Gastrocnemius medialis (tissue), 4 donors: ENCODE results near the gene SORBS1. TPM values are rescaled to one million over a fixed set of nuclear protein-coding genes. Genes with fewer than 3 reads are reported as not detected.

Source experiments
- ATAC-seq, 2 donors: fragments of 150-250 bp; one replicate each; pipeline ENCODE4 v1.9.1; 2016
- DNase-seq, 2 donors: peaks; one replicate each; pipeline ENCODE4 v3.0.0-alpha.2; 2019
- H3K27ac ChIP-seq, 4 donors: fragments of 200-600 bp; sonication (generic); 1 replicate in 1 of 4; 2 replicates in 3 of 4; pipeline ENCODE4 v1.5.1; 2016 to 2018; ENCODE audit warnings: mild to moderate bottlenecking in 2 of 4, moderate library complexity in 1 of 4
- H3K27me3 ChIP-seq, 3 donors: fragments of 200-600 bp; sonication (generic) in 2 of 3; 1 replicate in 1 of 3; 2 replicates in 2 of 3; pipeline versions ENCODE4 v1.5.1 to v1.6.0; 2016 to 2019; ENCODE audit warnings: mild to moderate bottlenecking in 1 of 3, moderate library complexity in 1 of 3
- H3K36me3 ChIP-seq, 2 donors: fragments of 200-600 bp; sonication (generic) in 1 of 2; one replicate each; pipeline ENCODE4 v1.5.1; 2017 to 2018
- H3K4me1 ChIP-seq, 2 donors: fragments of 200-600 bp; sonication (generic) in 1 of 2; one replicate each; pipeline ENCODE4 v1.5.1; 2016 to 2017; ENCODE audit warnings: mild to moderate bottlenecking in 2 of 2
- H3K4me3 ChIP-seq, 4 donors: fragments of 200-600 bp; sonication (generic) in 3 of 4; 1 replicate in 1 of 4; 2 replicates in 3 of 4; pipeline ENCODE4 v1.5.1; 2016 to 2019; ENCODE audit warnings: mild to moderate bottlenecking in 2 of 4
- H3K9me3 ChIP-seq, 3 donors: fragments of 200-600 bp; sonication (generic) in 2 of 3; 1 replicate in 1 of 3; 2 replicates in 2 of 3; pipeline ENCODE4 v1.5.1; 2016 to 2019
- POLR2A ChIP-seq, 2 donors: fragments of 450-650 bp; IDR thresholded peaks; one replicate each; pipeline ENCODE4 v1.6.1; 2017; ENCODE audit warnings: antibody characterized with exemption in 2 of 2, mild to moderate bottlenecking in 2 of 2, moderate library complexity in 2 of 2
- in situ Hi-C, 4 donors: fragments of 200-750 bp; cut with MboI; loops; one replicate each; pipeline versions ENCODE4 v1.15.0 to v1.8.0; 2017; ENCODE audit warnings: low sequenced_read_pairs in 4 of 4
- intact Hi-C: fragments of 100-400 bp; cut with DNase I; formaldehyde crosslinking; loops from one replicate; pipeline ENCODE4 v1.15.1; 2023; ENCODE audit warnings: low total_unique reads
- total RNA-seq, 4 donors: library from RNA; depleted of rRNA; stranded (reverse); fragments of >200 nt; gene quantifications; one replicate each; pipeline versions ENCODE4 v1.1.0 to v1.2.3, GENCODE V29; 2016
- TF ChIP-seq, protein P1 (sequence below), 5 experiments: fragments of 450-650 bp in 3 of 5; fragments of 200-600 bp in 2 of 5; sonication (generic) in 2 of 5; IDR thresholded peaks in 4 of 5; conservative IDR thresholded peaks in 1 of 5; 1 replicate in 4 of 5; 2 replicates in 1 of 5; pipeline ENCODE4 v1.5.1; 2016 to 2019; ENCODE audit warnings: antibody characterized with exemption in 5 of 5, mild to moderate bottlenecking in 3 of 5, moderate library complexity in 3 of 5

The SORBS1 gene
- total RNA-seq, 4 donors from 2014 or later: 146 to 331 (median 186) TPM

DNA sequence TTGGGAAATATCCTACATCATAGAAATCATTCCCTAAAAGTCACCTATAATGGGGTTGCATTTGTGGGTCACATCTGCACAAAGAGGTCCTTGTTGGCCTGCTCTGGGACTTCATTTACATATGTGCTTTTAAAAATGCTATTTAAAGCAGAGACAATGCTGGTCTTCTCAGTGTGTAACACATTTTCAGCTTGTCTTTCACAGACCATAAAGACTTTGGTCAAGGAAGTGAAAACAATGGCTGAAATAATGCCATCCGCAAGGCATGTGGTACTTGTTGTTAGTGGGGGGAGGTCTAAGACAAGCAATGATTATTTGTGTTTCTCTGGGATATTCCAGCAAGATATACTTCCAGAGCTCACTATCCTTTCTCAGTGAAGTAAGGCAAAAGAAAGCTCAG lies 185.8 kb downstream of the SORBS1 start:
- no peak for DNase-seq
- Histone ChIP-seq H3K4me1 (peaks cover 6 to 14% of the 10 kb centered on the region in 2 donors), H3K9me3 (no peaks in the 10 kb centered on the region), H3K27ac (peak overlapping the region in 2 of 4 donors; percentile 4 to 26), H3K27me3 (no peaks in the 10 kb centered on the region), H3K4me3 (no peak overlapping the region), H3K36me3 (peaks cover 0 to 84% of the 10 kb centered on the region in 2 donors)
- intact Hi-C loops (loop anchor here (5.0 kb wide), 1 partner anchor 57 kb away; no protein-coding TSS in a partner anchor), in situ Hi-C loops (loop anchor here (5.0 to 10.0 kb wide), 4 partner anchors 49 to 229 kb away; no protein-coding TSS in a partner anchor)
- no peak for ATAC-seq
- no peak for TF ChIP-seq POLR2A (IDR thresholded peaks at IDR 0.05)
- TF ChIP-seq, protein P1, sequence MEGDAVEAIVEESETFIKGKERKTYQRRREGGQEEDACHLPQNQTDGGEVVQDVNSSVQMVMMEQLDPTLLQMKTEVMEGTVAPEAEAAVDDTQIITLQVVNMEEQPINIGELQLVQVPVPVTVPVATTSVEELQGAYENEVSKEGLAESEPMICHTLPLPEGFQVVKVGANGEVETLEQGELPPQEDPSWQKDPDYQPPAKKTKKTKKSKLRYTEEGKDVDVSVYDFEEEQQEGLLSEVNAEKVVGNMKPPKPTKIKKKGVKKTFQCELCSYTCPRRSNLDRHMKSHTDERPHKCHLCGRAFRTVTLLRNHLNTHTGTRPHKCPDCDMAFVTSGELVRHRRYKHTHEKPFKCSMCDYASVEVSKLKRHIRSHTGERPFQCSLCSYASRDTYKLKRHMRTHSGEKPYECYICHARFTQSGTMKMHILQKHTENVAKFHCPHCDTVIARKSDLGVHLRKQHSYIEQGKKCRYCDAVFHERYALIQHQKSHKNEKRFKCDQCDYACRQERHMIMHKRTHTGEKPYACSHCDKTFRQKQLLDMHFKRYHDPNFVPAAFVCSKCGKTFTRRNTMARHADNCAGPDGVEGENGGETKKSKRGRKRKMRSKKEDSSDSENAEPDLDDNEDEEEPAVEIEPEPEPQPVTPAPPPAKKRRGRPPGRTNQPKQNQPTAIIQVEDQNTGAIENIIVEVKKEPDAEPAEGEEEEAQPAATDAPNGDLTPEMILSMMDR (IDR thresholded peaks at IDR 0.05 in 4 of 5, conservative IDR thresholded peaks at IDR 0.05 in 1 of 5): no peak

DNA sequence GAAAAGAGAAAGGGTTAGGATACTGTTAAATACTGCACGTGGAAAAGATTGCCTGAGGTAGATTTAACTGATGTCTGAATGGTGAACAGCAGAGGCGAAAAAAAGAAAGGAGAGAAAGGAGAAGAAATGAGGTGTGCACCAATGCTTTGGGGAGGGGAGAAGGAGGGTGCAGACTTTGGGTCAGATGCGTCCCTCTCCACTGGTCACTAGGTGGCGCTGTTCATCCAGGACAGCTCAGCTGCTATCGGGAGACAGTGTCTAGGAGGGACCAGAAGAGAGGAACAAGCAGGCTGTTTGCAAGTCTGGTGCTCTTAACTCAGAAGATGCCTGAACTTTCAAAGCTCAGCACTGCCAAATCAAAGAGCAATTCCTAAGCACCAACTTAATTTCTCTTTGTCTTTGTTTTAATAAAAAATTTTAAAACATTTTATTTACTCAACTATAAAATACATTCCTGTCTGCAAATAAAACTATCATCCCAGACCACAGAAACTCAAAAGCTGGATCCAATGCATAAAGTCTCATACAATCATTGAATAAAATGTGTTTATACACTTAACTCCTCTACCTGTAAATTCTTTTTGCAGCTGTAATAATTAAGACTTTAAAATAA lies 186.5 kb downstream of the SORBS1 start:
- ATAC-seq (peak; percentile 88 to 95), DNase-seq (peak; percentile 60 to 73)
- H3K27ac ChIP-seq: peak overlapping the region in 2 of 4 donors; percentile 4 to 7
- in situ Hi-C loops: loop anchor here (5.0 to 25.0 kb wide), 5 partner anchors 50 to 237 kb away; no protein-coding TSS in a partner anchor
- intact Hi-C loops: loop anchor here (1.0 to 5.0 kb wide), 2 partner anchors 58 to 227 kb away; no protein-coding TSS in a partner anchor
- peaks cover 0 to 83% of the 10 kb centered on the region in 2 donors for H3K36me3 ChIP-seq
- H3K9me3 ChIP-seq: no peaks in the 10 kb centered on the region
- no peak overlapping the region for H3K4me3 ChIP-seq
- no peak for TF ChIP-seq POLR2A (IDR thresholded peaks at IDR 0.05)
- TF ChIP-seq, protein P1 (IDR thresholded peaks at IDR 0.05 in 4 of 5, conservative IDR thresholded peaks at IDR 0.05 in 1 of 5): peak; percentile 83 to 93 (median 85)
- H3K4me1 ChIP-seq: peaks cover 6 to 14% of the 10 kb centered on the region in 2 donors
- no peaks in the 10 kb centered on the region for H3K27me3 ChIP-seq

DNA sequence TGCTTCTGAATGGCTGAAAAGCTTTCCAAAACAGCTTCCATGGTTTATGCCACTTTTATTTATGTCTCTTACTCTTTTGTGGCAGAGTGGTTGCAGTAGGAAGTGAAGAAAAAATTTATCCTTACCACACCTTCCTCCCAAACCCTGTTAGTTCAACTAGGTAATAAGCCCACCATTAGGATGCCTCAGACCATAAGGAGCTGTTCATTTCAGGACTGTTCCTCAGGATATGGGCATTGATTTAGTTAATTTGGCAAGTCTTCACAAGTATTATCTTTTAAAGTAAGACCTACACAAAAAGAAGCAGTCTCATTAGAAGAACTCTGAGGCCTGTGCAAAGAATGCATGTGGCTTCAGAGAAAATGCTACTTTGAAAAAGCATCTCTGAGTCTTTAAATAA lies 187.5 kb downstream of the SORBS1 start:
- Histone ChIP-seq H3K27me3 (no peaks in the 10 kb centered on the region), H3K36me3 (peaks cover 0 to 88% of the 10 kb centered on the region in 2 donors), H3K27ac (peak overlapping the region in 1 of 4 donors; percentile 37), H3K9me3 (no peaks in the 10 kb centered on the region), H3K4me3 (no peak overlapping the region), H3K4me1 (peaks cover 6 to 14% of the 10 kb centered on the region in 2 donors)
- in situ Hi-C loops: loop anchor here (5.0 to 25.0 kb wide), 5 partner anchors 51 to 236 kb away; no protein-coding TSS in a partner anchor
- DNase-seq (no peak), ATAC-seq (no peak)
- no peak for TF ChIP-seq POLR2A (IDR thresholded peaks at IDR 0.05)
- TF ChIP-seq, protein P1 (IDR thresholded peaks at IDR 0.05 in 4 of 5, conservative IDR thresholded peaks at IDR 0.05 in 1 of 5): no peak
- intact Hi-C loops: loop anchor here (1.0 kb wide), 1 partner anchor 228 kb away; no protein-coding TSS in a partner anchor

DNA sequence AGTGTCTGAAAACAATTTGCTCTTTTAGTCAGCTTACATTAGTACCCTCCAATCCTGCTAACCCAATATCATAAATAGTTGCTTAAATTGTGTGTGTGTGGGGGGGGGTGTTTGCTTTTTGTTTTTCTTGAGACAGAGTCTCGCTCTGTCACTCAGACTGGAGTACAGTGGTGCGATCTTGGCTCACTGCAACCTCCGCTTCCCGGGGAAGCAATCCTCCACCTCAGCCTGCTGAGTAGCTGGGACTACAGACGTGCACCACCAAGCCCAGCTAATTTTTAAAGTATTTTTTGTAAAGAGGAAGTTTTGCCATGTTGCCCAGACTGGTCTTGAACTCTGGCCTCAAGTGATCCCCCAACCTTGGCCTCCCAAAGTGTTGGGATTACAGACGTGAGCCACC lies 196.8 kb downstream of the SORBS1 start:
- Histone ChIP-seq H3K4me3 (no peak overlapping the region), H3K4me1 (peaks cover 7 to 12% of the 10 kb centered on the region in 2 donors), H3K27me3 (no peaks in the 10 kb centered on the region), H3K36me3 (peaks cover 0 to 24% of the 10 kb centered on the region in 2 donors), H3K27ac (peak overlapping the region in 3 of 4 donors; percentile 14 to 34 (median 26)), H3K9me3 (no peaks in the 10 kb centered on the region)
- in situ Hi-C loops (loop anchor here (5.0 to 25.0 kb wide), 6 partner anchors 117 to 227 kb away; no protein-coding TSS in a partner anchor), intact Hi-C loops (loop anchor here (2.0 to 5.0 kb wide), 3 partner anchors 77 to 232 kb away; no protein-coding TSS in a partner anchor)
- TF ChIP-seq, protein P1 (IDR thresholded peaks at IDR 0.05 in 4 of 5, conservative IDR thresholded peaks at IDR 0.05 in 1 of 5): no peak
- TF ChIP-seq POLR2A (IDR thresholded peaks at IDR 0.05): no peak
- no peak for DNase-seq
- no peak for ATAC-seq
